Activated T-helper 9 cell treated with anti-CD3 and anti-CD28 coated beads, Interleukin-2, amount 50 U/mL, for 16 hours (primary cell): ENCODE results near the gene PSMD1.
"Not testable (repeated sequence)": the region's sequence is repeated elsewhere in the genome, so short reads cannot be mapped to it uniquely, and the experiment has no call there.

Experiments
- DNase-seq: peaks from one replicate; pipeline ENCODE4 v3.0.0-alpha.2; 2020; ENCODE audit warnings: low read depth

The PSMD1 gene

GRCh38 chr2:231117922-231118613 lies 61.4 kb downstream of the PSMD1 start:
- no peak for DNase-seq

GRCh38 chr2:231118614-231118942 lies 61.9 kb downstream of the PSMD1 start:
- DNase-seq = no peak

GRCh38 chr2:231123362-231123898 lies 66.8 kb downstream of the PSMD1 start:
- DNase-seq = no peak

GRCh38 chr2:231124838-231125568 lies 68.3 kb downstream of the PSMD1 start, which contains the start of gene HTR2B:
TSS of gene HTR2B (minus strand) at chr2:231125042. CDS start at chr2:231123764, 1,278 bp downstream.
- DNase-seq = no peak

GRCh38 chr2:231126123-231126522 lies 69.5 kb downstream of the PSMD1 start:
- DNase-seq = no peak

- no peak for DNase-seq
Observed at GRCh38 chr2:231127480-231127879, 70.8 kb downstream of the PSMD1 start.

- no peak for DNase-seq
Observed at GRCh38 chr2:231127936-231128335, 71.3 kb downstream of the PSMD1 start.

- DNase-seq = no peak
Observed at GRCh38 chr2:231128541-231128940, 71.9 kb downstream of the PSMD1 start.

- DNase-seq = no peak
Observed at GRCh38 chr2:231129216-231129615, 72.5 kb downstream of the PSMD1 start.

GRCh38 chr2:231130336-231131056 lies 73.8 kb downstream of the PSMD1 start:
- no peak for DNase-seq

GRCh38 chr2:231132129-231132528 lies 75.5 kb downstream of the PSMD1 start:
- DNase-seq = no peak

- DNase-seq = no peak
Observed at GRCh38 chr2:231133365-231134099, 76.9 kb downstream of the PSMD1 start.

- DNase-seq = no peak
Observed at GRCh38 chr2:231134910-231135655, 78.4 kb downstream of the PSMD1 start.

- DNase-seq = no peak
Observed at GRCh38 chr2:231138699-231139098, 82.0 kb downstream of the PSMD1 start.

GRCh38 chr2:231139796-231140195 lies 83.1 kb downstream of the PSMD1 start:
- no peak for DNase-seq

GRCh38 chr2:231140808-231141207 lies 84.1 kb downstream of the PSMD1 start:
- not testable (repeated sequence) for DNase-seq

- no peak for DNase-seq
Observed at GRCh38 chr2:231144896-231145295, 88.2 kb downstream of the PSMD1 start.

- DNase-seq = no peak
Observed at GRCh38 chr2:231146665-231147064, 90.0 kb downstream of the PSMD1 start.

GRCh38 chr2:231152800-231153557 lies 96.3 kb downstream of the PSMD1 start:
- no peak for DNase-seq

- DNase-seq = no peak
Observed at GRCh38 chr2:231159306-231159705, 102.6 kb downstream of the PSMD1 start.

- no peak for DNase-seq
Observed at GRCh38 chr2:231160701-231161100, 104.0 kb downstream of the PSMD1 start.
